Midbrain (tissue), 1 donor: ENCODE data around the gene C17orf114.
A peak's percentile ranks its signal among the peaks of the same experiment; 100 is the strongest.

Source experiments
- DNase-seq: peaks from one replicate; lab custom pipeline; 2025; lab: John Stamatoyannopoulos, UW

Gene C17orf114

DNA sequence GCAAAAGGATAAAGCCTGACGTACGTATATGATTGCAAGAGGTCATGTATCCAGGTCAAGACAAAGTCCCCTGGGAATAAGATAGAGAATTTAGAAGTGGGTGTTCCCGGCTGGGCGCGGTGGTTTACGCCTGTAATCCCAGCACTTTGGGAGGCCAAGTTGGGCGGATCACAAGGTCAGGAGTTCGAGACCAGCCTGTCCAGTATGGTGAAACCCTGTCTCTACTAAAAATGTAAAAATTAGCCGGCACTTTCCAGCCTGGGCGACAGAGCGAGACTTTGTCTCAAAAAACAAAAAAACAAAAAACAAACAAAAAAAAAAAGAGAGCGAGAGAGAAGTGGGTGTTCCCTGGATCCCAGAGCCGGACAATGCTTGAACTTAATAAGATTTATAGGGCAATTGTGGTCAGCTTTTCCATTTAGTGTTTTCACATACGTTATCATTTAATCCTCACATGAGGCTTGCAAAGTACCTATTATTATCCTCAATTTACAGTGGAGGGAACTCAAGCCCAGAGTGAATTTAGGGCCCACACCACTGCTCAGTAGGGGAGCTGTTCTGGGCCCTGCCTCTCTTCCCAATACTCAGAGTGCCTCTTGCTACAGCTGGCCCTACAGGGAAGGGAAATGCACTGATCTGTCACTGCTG, 13.8 kb downstream of the C17orf114 start:
- DNase-seq = no peak

DNA sequence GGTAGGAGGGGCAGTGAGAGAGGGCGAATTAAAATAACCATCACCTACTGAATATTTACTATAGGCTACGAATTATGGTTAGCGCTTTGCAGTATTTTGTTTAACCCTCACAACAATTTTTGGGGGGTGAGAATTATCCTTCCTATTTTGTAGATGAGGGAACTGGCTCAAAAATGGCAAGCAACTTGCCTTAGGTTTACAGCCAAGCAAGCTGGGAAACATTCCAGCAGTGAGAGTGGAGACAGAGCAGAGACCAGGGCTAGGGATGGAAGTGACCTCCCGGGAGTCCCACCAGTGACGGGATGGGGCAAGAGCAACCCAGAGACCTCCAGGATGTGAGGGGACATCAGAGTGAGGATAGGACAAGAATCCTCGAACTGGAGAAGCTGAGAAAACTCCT, 15.6 kb downstream of the C17orf114 start:
- peak; percentile 23 for DNase-seq

DNA sequence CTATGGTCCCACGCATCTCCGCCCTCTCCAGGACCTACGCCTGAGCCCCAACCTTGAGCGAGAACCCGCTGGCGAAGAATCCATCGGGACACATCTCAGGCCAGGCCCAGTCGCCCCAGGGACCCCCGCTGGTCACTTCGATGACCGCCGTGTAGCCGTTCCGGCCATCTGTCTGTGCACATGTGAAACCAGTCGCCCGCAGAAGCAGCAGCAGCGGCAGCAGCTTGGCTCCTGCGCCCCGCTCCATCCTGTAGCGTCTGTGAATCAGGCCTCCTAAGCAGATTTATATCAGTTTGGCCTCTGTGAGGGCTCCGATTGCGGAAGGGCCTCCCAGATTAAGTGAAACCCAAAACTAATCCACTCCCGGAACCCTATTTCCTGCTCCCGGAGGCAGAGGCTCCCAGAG, 16.0 kb downstream of the C17orf114 start, which contains the start of gene VMO1:
Gene VMO1 (minus strand): TSS at position 259 of the 406 bp plus-strand sequence. CDS start 12 bp downstream, at position 247.
- no peak for DNase-seq

DNA sequence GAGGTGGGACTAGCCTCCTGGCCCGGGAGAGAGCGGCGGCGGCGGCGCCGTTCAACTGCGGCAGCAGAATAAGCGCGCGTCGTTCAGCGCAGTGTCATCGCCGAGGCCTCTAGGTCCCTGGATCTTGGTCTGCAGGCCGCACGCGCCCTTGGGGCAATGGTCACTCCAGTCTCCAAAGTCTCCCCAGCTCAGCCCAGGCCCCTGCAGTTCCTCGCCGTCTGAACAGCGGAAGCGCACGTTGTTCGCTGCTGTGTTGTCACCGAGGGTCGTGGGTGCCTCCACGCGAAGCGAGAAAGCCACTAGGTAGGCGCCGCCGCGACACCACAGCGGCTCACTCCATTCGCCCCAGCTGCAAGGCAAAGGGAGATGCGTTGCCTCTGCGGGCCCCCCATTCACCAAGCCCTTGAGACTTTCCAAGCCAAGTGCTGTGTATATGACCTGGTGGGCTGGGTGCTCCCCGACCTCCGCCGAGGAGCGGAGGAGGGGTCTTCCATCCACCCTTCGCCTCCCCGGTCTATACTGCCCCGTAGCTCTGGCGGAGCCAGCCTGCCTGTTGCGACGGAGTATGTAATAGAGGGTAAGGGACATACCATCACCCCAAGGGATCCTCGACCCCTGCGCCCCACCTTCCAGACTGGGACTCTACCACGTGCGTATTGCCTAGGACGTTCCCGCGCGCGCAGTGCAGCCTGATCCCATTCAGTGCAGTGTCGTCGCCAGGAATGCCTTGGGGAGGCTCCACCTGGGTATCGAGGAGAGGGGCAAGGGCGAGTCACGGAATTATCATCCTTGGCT, 16.6 kb downstream of the C17orf114 start:
- no peak for DNase-seq

DNA sequence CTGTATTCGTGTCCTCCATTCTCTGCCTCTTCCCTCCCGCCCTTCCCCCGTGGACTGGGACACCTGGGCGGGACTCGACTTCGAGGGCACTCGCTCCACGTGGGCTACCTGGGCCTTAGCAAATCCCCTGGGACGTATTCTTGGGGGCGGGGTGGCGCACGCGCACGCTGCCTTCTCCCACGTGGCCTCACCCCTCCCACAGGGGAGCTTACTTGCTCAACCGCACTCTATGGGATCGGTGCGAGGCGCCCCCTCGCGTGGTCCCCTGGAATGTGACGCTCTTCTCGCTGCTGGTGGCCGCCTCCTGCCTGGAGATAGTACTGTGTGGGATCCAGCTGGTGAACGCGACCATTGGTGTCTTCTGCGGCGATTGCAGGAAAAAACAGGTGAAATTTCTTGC, 19.5 kb downstream of the C17orf114 start:
- no peak for DNase-seq

DNA sequence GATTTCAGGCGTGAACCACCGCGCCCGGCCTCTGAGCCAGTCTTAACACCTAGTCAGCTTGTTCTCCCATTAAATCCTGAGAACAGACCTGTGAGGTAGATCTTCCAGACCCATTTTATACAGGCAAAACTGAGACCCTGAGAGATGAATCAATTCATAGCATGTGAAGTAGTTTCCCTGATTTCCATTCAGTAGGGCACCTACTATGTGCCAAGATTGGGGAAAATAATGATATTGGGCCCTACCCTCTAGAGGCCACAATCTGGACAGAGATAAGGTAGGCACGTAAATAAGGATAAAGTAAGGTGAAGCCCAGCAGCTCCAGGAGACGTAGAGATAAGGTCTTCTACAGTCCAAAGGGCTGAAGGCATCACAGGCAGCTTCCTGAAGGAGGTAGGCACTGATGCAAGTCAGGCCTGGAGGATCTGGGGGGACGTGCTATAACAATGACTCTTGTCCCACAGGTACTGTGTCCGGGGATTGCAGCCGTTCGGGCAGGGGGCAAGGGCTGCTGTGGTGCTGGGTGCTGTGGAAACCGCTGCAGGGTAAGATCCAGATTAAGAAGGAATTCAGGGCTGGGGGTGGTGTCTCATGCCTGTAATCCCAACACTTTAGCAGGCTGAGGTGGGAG, 21.7 kb downstream of the C17orf114 start:
- no peak for DNase-seq

DNA sequence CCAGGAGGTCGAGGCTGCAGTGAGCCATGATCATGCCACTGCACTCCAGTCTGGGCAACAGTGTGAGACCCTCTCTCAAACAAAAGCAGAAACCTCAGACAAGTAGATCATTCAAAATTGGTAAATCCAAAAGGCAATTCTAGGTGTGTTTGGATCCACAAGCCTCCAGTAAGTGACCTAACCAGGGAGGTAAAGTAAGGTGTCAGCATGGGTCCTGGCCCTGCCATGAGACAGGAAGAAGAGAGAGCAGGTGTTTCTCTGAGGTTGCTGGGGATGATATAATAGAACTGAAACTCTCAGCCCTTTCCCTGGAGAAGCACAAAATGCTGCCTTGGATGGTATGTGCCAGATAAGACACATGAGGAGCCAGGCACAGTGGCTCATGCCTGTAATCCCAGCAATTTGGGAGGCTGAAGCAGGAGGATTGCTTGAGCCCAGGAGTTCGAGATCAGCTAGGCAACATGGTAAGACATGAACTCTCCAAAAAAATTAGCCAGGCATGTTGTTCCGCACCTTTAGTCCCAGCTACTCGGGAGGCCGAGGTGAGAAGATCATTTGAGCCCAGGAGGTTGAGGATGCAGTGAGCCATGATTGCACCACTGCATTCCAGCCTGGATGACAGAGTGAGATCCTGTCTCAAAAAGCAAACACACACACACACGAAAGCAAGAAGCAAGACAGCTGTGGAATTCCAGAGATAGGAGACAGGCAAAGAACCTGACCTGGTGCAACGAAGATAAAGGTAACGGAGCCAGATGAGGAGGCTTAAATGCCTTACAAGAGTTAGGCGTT, 24.0 kb downstream of the C17orf114 start:
- no peak for DNase-seq

DNA sequence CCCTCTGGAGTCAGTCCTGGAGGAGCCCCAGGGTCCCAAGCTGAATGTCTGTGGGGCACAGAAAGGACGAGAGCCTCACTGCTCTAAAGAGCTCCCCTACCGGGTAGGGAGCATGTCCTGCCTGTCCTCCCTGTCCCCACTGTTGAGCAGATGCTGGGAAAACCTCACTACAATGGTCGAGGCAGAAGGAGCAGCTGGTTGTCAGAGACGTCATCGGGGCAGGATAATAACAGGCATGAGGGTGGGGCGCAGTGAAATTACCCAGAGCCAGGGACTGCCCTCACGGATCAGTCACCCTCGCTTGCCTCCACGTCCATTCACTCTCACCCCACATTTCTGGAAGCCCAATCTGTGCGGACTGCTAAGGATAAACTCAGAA, 29.9 kb downstream of the C17orf114 start:
- DNase-seq = no peak

DNA sequence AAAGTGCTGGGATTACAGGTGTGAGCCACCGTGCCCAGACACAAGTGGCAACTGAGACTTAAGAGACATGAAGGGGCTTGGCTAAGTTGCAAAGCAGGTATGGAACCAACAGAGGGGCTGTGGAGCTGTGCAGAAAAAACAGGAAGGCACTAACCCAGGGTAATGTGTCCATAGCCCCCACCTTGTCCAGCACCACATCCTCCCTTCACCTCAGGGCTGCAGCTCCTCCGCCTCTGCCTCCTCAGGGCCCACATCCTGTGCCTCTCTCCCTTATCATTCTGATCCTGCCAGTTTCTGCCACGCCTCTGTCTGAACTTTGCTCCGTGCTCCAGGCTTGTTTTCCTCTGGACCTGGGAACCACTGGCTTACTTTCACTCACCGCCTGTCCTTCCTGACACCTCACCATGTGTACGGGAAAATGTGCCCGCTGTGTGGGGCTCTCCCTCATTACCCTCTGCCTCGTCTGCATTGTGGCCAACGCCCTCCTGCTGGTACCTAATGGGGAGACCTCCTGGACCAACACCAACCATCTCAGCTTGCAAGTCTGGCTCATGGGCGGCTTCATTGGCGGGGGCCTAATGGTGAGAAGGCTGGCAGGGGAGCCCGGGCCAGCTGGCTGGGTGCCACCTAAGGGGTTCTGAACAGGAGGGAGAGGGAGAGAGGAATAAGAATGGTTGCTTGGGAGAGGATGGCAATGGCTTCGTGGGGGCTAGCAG, 30.5 kb downstream of the C17orf114 start, which contains the start of gene TM4SF5:
Gene TM4SF5 (plus strand): TSS at position 368 of the 716 bp plus-strand sequence. CDS start 37 bp downstream, at position 405.
- DNase-seq = no peak

DNA sequence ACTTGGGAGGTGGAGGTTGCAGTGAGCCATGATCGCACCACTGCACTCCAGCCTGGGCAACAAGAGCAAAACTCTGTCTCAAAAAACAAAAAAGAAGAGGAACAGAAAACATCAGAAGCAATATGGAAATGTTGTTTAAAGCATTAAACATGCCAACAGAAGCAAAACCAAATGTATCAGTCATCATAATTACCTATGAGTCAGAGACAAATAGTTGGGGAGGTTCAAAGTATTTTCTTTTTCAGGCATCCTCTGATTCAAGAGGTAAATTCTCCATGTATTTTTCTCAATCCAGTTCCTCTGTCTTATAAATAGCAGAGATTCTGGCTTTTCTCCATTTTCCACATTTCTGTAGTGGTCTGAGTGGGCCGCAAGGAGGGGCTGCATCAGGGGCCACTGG, 32.5 kb downstream of the C17orf114 start:
- no peak for DNase-seq

DNA sequence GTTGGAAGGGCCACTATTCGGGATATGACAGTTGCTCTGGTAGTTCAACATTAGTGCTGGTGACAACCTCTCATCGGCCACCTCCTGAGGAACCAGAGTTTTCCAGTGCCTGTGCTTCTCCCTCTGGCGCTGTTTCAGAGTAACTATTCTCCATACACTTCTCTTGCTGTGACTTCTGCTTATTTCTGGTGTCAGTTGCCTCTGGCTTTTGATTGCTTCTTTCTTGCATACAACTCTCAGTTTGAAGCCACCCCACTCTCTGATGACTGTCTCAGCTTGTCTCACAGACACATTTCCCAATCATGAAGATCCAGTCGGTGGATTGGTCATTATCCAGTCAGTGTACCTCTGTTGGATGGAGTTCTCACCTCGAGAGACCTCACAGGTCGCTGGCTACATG, 33.8 kb downstream of the C17orf114 start:
- no peak for DNase-seq

DNA sequence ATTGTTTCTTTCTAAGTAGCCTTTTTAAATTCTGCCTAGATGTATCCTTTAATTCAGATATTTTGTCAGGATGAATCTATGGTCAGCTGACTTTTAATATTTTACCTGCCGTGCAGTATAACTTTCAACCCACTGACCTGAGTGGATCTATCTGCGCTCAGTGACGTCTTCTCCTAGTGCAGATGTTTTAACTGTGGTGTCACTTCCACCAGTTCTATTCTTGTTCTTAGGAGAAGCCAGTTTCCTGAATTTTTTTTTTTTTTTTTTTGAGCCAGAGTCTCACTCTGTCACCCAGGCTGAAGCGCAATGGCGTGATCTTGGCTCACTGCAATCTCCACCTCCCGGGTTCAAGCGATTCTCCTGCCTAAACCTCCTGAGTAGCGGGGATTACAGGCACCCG, 35.4 kb downstream of the C17orf114 start:
- DNase-seq = no peak

DNA sequence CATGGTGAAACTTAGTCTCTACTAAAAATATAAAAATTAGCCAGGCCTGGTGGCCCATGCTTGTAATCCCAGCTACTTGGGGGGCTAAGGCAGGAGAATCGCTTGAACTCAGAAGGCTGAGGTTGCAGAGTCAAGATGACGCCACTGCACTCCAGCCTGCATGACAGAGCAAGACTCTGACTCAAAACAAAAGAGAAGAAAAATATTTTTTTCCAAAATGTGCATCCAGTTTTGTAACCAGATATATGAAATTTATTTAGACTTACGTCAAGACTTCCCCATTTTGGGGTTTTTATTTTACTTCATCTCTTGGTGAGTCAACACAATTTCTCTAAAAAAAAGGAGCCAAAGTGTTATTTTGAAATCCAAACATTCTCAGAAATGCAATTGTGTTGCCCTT, 35.9 kb downstream of the C17orf114 start:
- DNase-seq = no peak

DNA sequence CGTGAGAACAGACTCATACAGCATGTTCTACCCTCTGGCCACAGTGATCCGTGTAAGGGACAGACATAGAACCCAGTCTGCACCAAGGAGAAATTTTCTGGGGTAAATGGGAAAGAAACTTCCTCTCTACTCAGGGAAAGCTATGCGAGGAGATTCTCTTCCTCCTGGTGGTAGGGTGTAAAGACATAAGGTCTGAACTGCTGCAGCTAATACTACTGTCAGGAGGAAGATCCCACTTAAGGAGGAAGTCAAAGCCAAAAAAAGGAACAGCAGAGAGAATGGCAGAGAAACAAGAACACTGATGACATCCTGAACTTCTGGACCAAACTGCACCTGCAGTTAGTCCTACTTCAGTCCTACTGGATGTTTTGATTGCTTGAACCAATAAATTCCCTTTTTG, 37.5 kb downstream of the C17orf114 start:
- peak; percentile 54 for DNase-seq

DNA sequence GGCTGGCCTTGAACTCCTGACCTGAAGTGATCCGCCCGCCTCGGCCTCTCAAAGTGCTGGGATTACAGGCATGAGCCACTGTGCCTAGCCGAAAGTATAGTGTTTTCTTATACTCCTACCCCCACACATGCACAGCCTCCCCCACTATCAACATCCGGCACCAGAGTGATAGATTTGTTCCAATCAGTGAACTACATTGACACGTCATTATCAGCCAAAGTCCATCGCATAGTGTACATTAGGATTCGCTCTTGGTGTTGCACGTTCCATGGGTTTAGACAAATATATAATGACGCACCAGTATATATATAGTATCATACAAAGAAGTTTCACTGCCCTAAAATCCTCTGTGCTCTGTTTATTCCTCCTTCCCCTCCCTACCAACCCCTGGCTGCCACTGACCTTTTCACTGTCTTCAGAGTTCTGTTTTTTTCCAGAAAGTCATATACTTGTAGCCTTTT, 42.3 kb downstream of the C17orf114 start:
- no peak for DNase-seq

DNA sequence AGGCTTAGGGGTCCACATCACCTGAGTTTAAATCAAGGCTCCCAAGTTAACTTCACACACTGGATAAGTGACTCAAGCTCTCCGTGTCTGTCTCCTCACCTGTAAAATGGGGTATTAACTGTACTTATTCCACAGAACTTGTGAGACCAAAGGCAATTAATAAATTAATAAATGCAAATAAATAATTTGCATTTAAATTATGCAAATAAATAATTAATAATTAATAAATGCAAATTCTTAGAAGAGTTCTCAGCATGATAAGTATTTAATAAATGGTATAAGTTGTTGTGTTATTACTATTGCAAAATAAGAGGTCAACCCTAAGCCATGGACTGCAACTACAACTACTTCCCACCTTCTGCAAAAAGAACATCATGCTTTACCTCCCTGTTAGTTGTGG, 48.7 kb downstream of the C17orf114 start:
- no peak for DNase-seq

DNA sequence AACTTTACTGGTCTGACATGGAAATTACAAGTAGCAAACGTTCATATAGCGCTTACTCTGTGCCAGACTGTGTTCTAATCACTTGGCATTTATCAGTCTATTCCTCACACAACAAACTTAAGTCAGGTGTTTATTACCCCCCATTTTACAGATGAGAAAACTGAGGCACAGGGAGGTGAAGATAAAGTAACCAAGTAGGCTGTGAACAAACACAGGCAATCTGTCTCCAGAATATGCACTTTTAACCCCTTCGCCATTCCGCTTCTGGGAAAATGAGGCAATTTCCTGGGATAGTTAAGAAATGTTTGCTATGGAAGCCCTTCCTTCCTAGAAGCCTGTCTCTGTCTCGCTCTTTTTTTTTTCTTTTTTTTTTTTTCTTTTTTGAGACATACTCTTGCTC, 50.2 kb downstream of the C17orf114 start:
- DNase-seq = no peak
